Panc1 (cell line): Measurements from ENCODE around the gene OR4N5. TPM values are rescaled to one million over a fixed set of nuclear protein-coding genes. Genes with fewer than 3 reads are reported as not detected.

Experiments
- ATAC-seq: fragments of 200-7000 bp; cut with Tn5 transposase; 2 replicates; pipeline ENCODE4 v1.9.1; 2020; ENCODE audit warnings: mild to moderate bottlenecking, moderate library complexity
- Bru-seq: library from RNA; stranded (reverse); fragments of 400-500 nt; gene quantifications from one replicate; lab custom pipeline; 2021; lab: Mats Ljungman, UMichigan
- BruChase-seq, 2 experiments: library from RNA; stranded (reverse); fragments of 400-500 nt; gene quantifications; one replicate each; lab custom pipeline; 2021; lab: Mats Ljungman, UMichigan
- BruUV-seq: library from RNA; stranded (reverse); fragments of 400-500 nt; replicated peaks from 2 replicates; lab custom pipeline; 2021; lab: Mats Ljungman, UMichigan
- CTCF ChIA-PET: fragments of 300-600 bp; sonication (Branson Sonifier 250); formaldehyde crosslinking; loops from one replicate; lab custom pipeline; 2022; ENCODE audit warnings: antibody characterized with exemption; lab: Charles Lee
- POLR2A ChIA-PET: fragments of 300-600 bp; sonication (Branson Sonifier 250); formaldehyde crosslinking; loops from one replicate; lab custom pipeline; 2022; ENCODE audit warnings: antibody characterized with exemption; lab: Charles Lee
- DNase-seq: peaks from one replicate; pipeline ENCODE4 v3.0.0-alpha.2; 2010; ENCODE audit warnings: low read depth, low spot score
- H3K27ac ChIP-seq: 2 replicates; pipeline ENCODE4 v1.5.1; 2011; ENCODE audit warnings: mild to moderate bottlenecking, low read length, inconsistent platforms
- H3K27me3 ChIP-seq: fragments of 200-500 bp; sonication (Bioruptor generic); 2 replicates; pipeline ENCODE4 v1.6.0; 2014; ENCODE audit warnings: low read length, inconsistent platforms; ENCODE audit not compliant: control insufficient read depth, insufficient read depth
- H3K36me3 ChIP-seq: fragments of 200-500 bp; sonication (Bioruptor generic); 2 replicates; pipeline ENCODE4 v1.5.1; 2014; ENCODE audit warnings: inconsistent platforms, mild to moderate bottlenecking, low read length, moderate library complexity; ENCODE audit not compliant: control insufficient read depth, insufficient read depth
- H3K4me1 ChIP-seq: 2 replicates; pipeline ENCODE4 v1.5.1; 2011; ENCODE audit warnings: inconsistent platforms, mild to moderate bottlenecking, low read length, moderate library complexity; ENCODE audit not compliant: control insufficient read depth, insufficient read depth
- H3K4me3 ChIP-seq, 2 experiments: 2 replicates each; pipeline ENCODE4 v1.5.1; 2011 to 2012; ENCODE audit warnings: low read depth in 2 of 2, low read length in 2 of 2, mild to moderate bottlenecking in 2 of 2, inconsistent platforms in 1 of 2, moderate library complexity in 1 of 2
- H3K9me3 ChIP-seq: fragments of 200-500 bp; sonication (Bioruptor generic); 2 replicates; pipeline ENCODE4 v1.5.1; 2014; ENCODE audit warnings: low read depth, mild to moderate bottlenecking, inconsistent platforms, low read length, moderate library complexity; ENCODE audit not compliant: control insufficient read depth, insufficient read depth
- POLR2AphosphoS5 ChIP-seq: IDR thresholded peaks from 2 replicates; pipeline ENCODE4 v1.6.1; 2012; ENCODE audit warnings: mild to moderate bottlenecking, low read depth, low read length, moderate library complexity
- SIN3A ChIP-seq: IDR thresholded peaks from 2 replicates; pipeline ENCODE4 v1.6.1; 2012; ENCODE audit warnings: low read depth, mild to moderate bottlenecking, low read length, moderate library complexity, borderline replicate concordance; ENCODE audit not compliant: insufficient read depth
- TCF7L2 ChIP-seq: IDR thresholded peaks from 2 replicates; pipeline ENCODE4 v1.6.1; 2011; ENCODE audit warnings: mild to moderate bottlenecking, low read depth, low read length, inconsistent platforms
- in situ Hi-C: cut with HindIII; loops from 2 replicates; pipeline ENCODE4 v1.10.0; 2016; ENCODE audit warnings: low sequenced_read_pairs, low pct_unique_long_range_greater_than_20kb
- intact Hi-C: fragments of 100-400 bp; cut with micrococcal nuclease; formaldehyde crosslinking; loops from one replicate; pipeline ENCODE4 v1.10.0; 2022; ENCODE audit not compliant: unreplicated experiment
- long read RNA-seq: library from polyadenylated mRNA; unstranded; transcript quantifications from one replicate; pipeline ENCODE4 v2.0.0, GENCODE V29; 2021; ENCODE audit not compliant: unreplicated experiment
- polyA plus RNA-seq: library from polyadenylated mRNA; unstranded; fragments of >200 nt; gene quantifications from one replicate; pipeline ENCODE4 v1.2.1, GENCODE V29; 2012; ENCODE audit warnings: missing spikeins; ENCODE audit not compliant: insufficient read length
- total RNA-seq: library from RNA; stranded (reverse); gene quantifications from one replicate; pipeline ENCODE4 v1.2.1, GENCODE V29; 2021; ENCODE audit not compliant: unreplicated experiment
- TF ChIP-seq, protein P1 (sequence below): fragments of 450-650 bp; IDR thresholded peaks from 2 replicates; pipeline ENCODE4 v1.5.1; 2017; ENCODE audit warnings: mild to moderate bottlenecking
- TF ChIP-seq, protein P2 (sequence below), 2 experiments: IDR thresholded peaks; 2 replicates each; pipeline ENCODE4 v1.6.1; 2011 to 2012; ENCODE audit warnings: low read depth in 2 of 2, control low read depth in 1 of 2, low read length in 1 of 2, mild to moderate bottlenecking in 1 of 2, moderate library complexity in 1 of 2; ENCODE audit not compliant: insufficient read depth in 1 of 2

Gene OR4N5, protein sequence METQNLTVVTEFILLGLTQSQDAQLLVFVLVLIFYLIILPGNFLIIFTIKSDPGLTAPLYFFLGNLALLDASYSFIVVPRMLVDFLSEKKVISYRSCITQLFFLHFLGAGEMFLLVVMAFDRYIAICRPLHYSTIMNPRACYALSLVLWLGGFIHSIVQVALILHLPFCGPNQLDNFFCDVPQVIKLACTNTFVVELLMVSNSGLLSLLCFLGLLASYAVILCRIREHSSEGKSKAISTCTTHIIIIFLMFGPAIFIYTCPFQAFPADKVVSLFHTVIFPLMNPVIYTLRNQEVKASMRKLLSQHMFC
- total RNA-seq (not detected), Bru-seq, nascent RNA (not detected), BruChase-seq, experiment 1, labeled RNA remaining after a 2-hour chase (not detected), BruChase-seq, experiment 2, labeled RNA remaining after a 6-hour chase (not detected)
- not detected for polyA plus RNA-seq
- long read RNA-seq: 0 reads

DNA sequence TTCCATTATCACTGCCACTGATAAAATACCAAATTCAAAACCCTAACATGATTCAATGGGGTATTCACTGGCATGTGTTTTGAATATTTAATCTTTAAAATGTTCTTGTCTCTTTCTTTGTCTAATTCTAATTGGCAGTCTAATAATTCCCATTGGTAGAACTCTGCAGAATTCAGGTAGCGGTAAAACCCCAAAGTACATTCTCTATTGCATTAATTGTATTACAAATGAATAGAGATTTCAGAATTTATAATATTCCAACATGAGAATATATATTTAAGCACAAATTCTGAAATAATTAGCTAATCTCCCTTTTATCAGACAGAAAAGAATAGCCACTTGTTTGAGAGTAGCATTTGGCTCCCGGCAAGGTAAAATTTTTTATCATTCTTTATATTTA, at the start of gene OR4N5:
OR4N5 (plus strand) TSS at position 301 of the 400 bp plus-strand sequence. CDS start 4,916 bp downstream, outside the sequence.
- ATAC-seq (no peak), DNase-seq (no peak)
- no peaks in the 10 kb centered on the region for H3K9me3 ChIP-seq
- no peaks in the 10 kb centered on the region for H3K27me3 ChIP-seq
- H3K4me3 ChIP-seq: no peak within 1 kb of the TSS
- in situ Hi-C loops: no loop called here
- POLR2A ChIA-PET: no interaction called here
- no TSS peak for BruUV-seq
- H3K27ac ChIP-seq: no peak within 1 kb of the TSS
- TF ChIP-seq, protein P1, sequence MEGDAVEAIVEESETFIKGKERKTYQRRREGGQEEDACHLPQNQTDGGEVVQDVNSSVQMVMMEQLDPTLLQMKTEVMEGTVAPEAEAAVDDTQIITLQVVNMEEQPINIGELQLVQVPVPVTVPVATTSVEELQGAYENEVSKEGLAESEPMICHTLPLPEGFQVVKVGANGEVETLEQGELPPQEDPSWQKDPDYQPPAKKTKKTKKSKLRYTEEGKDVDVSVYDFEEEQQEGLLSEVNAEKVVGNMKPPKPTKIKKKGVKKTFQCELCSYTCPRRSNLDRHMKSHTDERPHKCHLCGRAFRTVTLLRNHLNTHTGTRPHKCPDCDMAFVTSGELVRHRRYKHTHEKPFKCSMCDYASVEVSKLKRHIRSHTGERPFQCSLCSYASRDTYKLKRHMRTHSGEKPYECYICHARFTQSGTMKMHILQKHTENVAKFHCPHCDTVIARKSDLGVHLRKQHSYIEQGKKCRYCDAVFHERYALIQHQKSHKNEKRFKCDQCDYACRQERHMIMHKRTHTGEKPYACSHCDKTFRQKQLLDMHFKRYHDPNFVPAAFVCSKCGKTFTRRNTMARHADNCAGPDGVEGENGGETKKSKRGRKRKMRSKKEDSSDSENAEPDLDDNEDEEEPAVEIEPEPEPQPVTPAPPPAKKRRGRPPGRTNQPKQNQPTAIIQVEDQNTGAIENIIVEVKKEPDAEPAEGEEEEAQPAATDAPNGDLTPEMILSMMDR: no peak
- TF ChIP-seq, protein P2, sequence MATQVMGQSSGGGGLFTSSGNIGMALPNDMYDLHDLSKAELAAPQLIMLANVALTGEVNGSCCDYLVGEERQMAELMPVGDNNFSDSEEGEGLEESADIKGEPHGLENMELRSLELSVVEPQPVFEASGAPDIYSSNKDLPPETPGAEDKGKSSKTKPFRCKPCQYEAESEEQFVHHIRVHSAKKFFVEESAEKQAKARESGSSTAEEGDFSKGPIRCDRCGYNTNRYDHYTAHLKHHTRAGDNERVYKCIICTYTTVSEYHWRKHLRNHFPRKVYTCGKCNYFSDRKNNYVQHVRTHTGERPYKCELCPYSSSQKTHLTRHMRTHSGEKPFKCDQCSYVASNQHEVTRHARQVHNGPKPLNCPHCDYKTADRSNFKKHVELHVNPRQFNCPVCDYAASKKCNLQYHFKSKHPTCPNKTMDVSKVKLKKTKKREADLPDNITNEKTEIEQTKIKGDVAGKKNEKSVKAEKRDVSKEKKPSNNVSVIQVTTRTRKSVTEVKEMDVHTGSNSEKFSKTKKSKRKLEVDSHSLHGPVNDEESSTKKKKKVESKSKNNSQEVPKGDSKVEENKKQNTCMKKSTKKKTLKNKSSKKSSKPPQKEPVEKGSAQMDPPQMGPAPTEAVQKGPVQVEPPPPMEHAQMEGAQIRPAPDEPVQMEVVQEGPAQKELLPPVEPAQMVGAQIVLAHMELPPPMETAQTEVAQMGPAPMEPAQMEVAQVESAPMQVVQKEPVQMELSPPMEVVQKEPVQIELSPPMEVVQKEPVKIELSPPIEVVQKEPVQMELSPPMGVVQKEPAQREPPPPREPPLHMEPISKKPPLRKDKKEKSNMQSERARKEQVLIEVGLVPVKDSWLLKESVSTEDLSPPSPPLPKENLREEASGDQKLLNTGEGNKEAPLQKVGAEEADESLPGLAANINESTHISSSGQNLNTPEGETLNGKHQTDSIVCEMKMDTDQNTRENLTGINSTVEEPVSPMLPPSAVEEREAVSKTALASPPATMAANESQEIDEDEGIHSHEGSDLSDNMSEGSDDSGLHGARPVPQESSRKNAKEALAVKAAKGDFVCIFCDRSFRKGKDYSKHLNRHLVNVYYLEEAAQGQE (IDR thresholded peaks at IDR 0.05; ENCODE audit: insufficient read depth in 1 of 2, low read depth in 2 of 2, low read length in 1 of 2): no peak
- TF ChIP-seq POLR2AphosphoS5 (no peak), TCF7L2 (no peak), SIN3A (no peak)
- intact Hi-C loops: no loop called here
- CTCF ChIA-PET: no interaction called here
- no peaks in the 10 kb centered on the region for H3K36me3 ChIP-seq
- H3K4me1 ChIP-seq: no peaks in the 10 kb centered on the region

DNA sequence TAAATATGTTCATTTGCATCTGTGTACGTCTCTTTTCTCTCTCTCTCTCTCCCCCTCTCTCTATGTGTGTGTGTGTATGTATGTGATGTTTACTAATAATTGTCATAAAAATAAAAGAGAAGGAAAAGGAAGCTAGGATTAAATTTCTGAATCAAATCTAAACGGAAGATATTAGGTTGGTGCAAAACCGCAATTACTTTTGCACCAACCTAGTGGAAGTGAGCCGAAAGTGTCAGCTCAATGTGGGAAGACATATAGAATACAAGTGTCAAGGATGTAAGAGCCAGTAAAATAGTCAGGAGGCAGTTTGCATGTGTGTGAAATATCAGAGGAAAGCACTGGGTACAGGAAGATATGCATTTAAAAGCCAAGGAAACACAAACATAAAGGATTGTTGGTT, 46.6 kb upstream of the OR4N5 start:
- POLR2A ChIA-PET: no interaction called here

More for the DNA sequence above, 46.6 kb upstream of the OR4N5 start:
- ATAC-seq (no peak), DNase-seq (no peak)
- no peaks in the 10 kb centered on the region for H3K4me1 ChIP-seq
- no peaks in the 10 kb centered on the region for H3K36me3 ChIP-seq
- in situ Hi-C loops (no loop called here), intact Hi-C loops (no loop called here)
- TF ChIP-seq POLR2AphosphoS5: no peak
- TF ChIP-seq, protein P1: no peak
- TF ChIP-seq SIN3A: no peak
- TF ChIP-seq TCF7L2: no peak
- TF ChIP-seq, protein P2 (IDR thresholded peaks at IDR 0.05; ENCODE audit: insufficient read depth in 1 of 2, low read depth in 2 of 2, low read length in 1 of 2): no peak
- no TSS peak for BruUV-seq
- CTCF ChIA-PET: no interaction called here
- no peak overlapping the region for H3K4me3 ChIP-seq
- no peak overlapping the region for H3K27ac ChIP-seq
- no peaks in the 10 kb centered on the region for H3K27me3 ChIP-seq
- H3K9me3 ChIP-seq: no peaks in the 10 kb centered on the region
